ENCODE data around the gene ATXN7L1. TPM values are rescaled to one million over a fixed set of nuclear protein-coding genes. Genes with fewer than 3 reads are reported as not detected.

The ATXN7L1 gene
- total RNA-seq, 1 experiment from 2014 or later, result 38.5 TPM

DNA sequence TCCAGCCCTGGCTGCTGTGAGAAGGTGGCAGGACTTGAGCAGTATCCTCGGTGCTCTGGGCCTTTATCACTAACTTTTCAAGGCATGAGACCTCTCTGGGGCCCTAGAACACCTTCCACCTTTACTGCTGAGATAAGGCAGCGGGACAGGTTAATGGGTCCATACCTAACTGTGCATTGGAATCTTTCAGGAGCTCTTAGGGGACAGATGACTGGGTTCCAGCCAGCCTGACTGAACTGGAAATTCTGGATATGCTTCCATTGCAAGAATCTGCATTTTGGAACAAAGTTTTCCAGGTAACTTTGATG lies 73.0 kb downstream of the ATXN7L1 start (continued):
- TF ChIP-seq, protein P1, sequence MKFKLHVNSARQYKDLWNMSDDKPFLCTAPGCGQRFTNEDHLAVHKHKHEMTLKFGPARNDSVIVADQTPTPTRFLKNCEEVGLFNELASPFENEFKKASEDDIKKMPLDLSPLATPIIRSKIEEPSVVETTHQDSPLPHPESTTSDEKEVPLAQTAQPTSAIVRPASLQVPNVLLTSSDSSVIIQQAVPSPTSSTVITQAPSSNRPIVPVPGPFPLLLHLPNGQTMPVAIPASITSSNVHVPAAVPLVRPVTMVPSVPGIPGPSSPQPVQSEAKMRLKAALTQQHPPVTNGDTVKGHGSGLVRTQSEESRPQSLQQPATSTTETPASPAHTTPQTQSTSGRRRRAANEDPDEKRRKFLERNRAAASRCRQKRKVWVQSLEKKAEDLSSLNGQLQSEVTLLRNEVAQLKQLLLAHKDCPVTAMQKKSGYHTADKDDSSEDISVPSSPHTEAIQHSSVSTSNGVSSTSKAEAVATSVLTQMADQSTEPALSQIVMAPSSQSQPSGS (CRISPR knock-in tag; IDR thresholded peaks at IDR 0.05; ENCODE audit: borderline replicate concordance, low read depth), result no peak
- TF ChIP-seq, protein P2, sequence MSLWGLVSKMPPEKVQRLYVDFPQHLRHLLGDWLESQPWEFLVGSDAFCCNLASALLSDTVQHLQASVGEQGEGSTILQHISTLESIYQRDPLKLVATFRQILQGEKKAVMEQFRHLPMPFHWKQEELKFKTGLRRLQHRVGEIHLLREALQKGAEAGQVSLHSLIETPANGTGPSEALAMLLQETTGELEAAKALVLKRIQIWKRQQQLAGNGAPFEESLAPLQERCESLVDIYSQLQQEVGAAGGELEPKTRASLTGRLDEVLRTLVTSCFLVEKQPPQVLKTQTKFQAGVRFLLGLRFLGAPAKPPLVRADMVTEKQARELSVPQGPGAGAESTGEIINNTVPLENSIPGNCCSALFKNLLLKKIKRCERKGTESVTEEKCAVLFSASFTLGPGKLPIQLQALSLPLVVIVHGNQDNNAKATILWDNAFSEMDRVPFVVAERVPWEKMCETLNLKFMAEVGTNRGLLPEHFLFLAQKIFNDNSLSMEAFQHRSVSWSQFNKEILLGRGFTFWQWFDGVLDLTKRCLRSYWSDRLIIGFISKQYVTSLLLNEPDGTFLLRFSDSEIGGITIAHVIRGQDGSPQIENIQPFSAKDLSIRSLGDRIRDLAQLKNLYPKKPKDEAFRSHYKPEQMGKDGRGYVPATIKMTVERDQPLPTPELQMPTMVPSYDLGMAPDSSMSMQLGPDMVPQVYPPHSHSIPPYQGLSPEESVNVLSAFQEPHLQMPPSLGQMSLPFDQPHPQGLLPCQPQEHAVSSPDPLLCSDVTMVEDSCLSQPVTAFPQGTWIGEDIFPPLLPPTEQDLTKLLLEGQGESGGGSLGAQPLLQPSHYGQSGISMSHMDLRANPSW (CRISPR knock-in tag; conservative IDR thresholded peaks at IDR 0.05; ENCODE audit: low read depth), result no peak
- TF ChIP-seq, protein P3, sequence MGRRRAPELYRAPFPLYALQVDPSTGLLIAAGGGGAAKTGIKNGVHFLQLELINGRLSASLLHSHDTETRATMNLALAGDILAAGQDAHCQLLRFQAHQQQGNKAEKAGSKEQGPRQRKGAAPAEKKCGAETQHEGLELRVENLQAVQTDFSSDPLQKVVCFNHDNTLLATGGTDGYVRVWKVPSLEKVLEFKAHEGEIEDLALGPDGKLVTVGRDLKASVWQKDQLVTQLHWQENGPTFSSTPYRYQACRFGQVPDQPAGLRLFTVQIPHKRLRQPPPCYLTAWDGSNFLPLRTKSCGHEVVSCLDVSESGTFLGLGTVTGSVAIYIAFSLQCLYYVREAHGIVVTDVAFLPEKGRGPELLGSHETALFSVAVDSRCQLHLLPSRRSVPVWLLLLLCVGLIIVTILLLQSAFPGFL (CRISPR knock-in tag; IDR thresholded peaks at IDR 0.05; ENCODE audit: borderline replicate concordance), result no peak
- TF ChIP-seq SMAD4 (CRISPR knock-in tag; IDR thresholded peaks at IDR 0.05), result no peak
- no peak for TF ChIP-seq ZNF396 (CRISPR knock-in tag; IDR thresholded peaks at IDR 0.05; ENCODE audit: borderline replicate concordance)
- no peak for TF ChIP-seq ZNF232 (CRISPR knock-in tag; IDR thresholded peaks at IDR 0.05)
- no peak for TF ChIP-seq ZNF416 (CRISPR knock-in tag; IDR thresholded peaks at IDR 0.05)
- no peak for TF ChIP-seq ZNF317 (CRISPR knock-in tag; IDR thresholded peaks at IDR 0.05; ENCODE audit: borderline replicate concordance, low read depth)

DNA sequence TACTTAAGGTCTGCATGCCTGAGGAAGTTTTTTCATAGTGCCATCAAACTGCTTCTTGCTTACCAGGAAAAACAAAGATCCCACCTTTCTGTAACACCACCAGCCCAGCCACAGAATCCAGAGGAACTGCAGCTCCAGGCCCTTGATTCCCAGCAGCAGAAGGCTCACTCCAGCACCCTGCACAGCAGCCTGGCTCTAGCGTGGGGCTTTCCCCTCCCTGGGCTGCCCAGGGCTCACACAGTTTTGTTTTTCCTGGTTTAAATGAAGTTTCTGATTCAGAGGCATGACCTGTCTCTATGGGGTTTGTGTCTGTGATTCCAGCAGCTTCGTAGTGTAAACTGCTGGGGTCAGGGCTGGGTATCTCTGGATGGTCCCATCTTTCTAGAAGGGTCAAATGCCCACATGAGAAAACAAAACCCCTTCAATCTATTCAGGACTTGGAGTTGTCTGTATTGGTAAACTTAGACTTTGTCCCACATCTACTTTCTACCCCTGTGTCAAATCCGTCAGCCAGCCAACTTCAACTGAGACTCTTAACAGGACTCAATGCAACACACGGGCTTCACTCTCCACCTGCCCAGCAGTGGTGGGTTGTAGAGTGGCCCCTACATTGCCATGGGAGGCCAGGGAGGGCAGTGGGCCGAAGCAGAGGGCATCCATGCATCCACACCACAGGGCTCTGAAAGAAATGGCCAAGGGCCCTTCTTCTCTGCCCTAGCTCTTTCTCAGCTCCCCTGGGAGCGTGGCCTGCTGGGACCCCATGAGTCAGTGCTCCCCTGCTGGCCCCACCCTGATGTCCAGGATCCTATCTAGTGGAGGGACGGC lies 73.6 kb downstream of the ATXN7L1 start:
- no peak overlapping the region for H3K4me3 Mint-ChIP-seq
- peaks cover 62% of the 10 kb centered on the region for H3K4me1 Mint-ChIP-seq
- no peaks in the 10 kb centered on the region for H3K27me3 Mint-ChIP-seq (ENCODE audit: low read depth)
- CTCF ChIA-PET, result interaction anchor here (0.6 kb wide), 1 partner anchor 74 kb away, joined by 3 read pairs; no protein-coding TSS in a partner anchor
- ATAC-seq, result no peak
- H3K36me3 Mint-ChIP-seq, result no peaks in the 10 kb centered on the region
- H3K9me3 Mint-ChIP-seq, result no peaks in the 10 kb centered on the region
- DNase-seq (ENCODE audit: low spot score), result no peak
- H3K27ac Mint-ChIP-seq, result peak overlapping the region; percentile 23; the same call in 1 of the 2 replicates
- POLR2A ChIA-PET, result no interaction called here
- TF ChIP-seq SOX15 (CRISPR knock-in tag; IDR thresholded peaks at IDR 0.05) (no peak), ZNF138 (CRISPR knock-in tag; conservative IDR thresholded peaks at IDR 0.05) (no peak), NR1H2 (CRISPR knock-in tag; IDR thresholded peaks at IDR 0.05) (no peak), ATF1 (CRISPR knock-in tag; IDR thresholded peaks at IDR 0.05) (no peak)
- TF ChIP-seq, protein P2 (CRISPR knock-in tag; conservative IDR thresholded peaks at IDR 0.05; ENCODE audit: low read depth), result no peak
- TF ChIP-seq, protein P4, sequence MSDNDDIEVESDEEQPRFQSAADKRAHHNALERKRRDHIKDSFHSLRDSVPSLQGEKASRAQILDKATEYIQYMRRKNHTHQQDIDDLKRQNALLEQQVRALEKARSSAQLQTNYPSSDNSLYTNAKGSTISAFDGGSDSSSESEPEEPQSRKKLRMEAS (CRISPR knock-in tag; IDR thresholded peaks at IDR 0.05), result no peak
- TF ChIP-seq, protein P5, sequence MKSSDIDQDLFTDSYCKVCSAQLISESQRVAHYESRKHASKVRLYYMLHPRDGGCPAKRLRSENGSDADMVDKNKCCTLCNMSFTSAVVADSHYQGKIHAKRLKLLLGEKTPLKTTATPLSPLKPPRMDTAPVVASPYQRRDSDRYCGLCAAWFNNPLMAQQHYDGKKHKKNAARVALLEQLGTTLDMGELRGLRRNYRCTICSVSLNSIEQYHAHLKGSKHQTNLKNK (CRISPR knock-in tag; IDR thresholded peaks at IDR 0.05), result no peak
- TF ChIP-seq, protein P6, sequence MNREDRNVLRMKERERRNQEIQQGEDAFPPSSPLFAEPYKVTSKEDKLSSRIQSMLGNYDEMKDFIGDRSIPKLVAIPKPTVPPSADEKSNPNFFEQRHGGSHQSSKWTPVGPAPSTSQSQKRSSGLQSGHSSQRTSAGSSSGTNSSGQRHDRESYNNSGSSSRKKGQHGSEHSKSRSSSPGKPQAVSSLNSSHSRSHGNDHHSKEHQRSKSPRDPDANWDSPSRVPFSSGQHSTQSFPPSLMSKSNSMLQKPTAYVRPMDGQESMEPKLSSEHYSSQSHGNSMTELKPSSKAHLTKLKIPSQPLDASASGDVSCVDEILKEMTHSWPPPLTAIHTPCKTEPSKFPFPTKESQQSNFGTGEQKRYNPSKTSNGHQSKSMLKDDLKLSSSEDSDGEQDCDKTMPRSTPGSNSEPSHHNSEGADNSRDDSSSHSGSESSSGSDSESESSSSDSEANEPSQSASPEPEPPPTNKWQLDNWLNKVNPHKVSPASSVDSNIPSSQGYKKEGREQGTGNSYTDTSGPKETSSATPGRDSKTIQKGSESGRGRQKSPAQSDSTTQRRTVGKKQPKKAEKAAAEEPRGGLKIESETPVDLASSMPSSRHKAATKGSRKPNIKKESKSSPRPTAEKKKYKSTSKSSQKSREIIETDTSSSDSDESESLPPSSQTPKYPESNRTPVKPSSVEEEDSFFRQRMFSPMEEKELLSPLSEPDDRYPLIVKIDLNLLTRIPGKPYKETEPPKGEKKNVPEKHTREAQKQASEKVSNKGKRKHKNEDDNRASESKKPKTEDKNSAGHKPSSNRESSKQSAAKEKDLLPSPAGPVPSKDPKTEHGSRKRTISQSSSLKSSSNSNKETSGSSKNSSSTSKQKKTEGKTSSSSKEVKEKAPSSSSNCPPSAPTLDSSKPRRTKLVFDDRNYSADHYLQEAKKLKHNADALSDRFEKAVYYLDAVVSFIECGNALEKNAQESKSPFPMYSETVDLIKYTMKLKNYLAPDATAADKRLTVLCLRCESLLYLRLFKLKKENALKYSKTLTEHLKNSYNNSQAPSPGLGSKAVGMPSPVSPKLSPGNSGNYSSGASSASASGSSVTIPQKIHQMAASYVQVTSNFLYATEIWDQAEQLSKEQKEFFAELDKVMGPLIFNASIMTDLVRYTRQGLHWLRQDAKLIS (CRISPR knock-in tag; IDR thresholded peaks at IDR 0.05; ENCODE audit: borderline replicate concordance), result no peak
- TF ChIP-seq, protein P7, sequence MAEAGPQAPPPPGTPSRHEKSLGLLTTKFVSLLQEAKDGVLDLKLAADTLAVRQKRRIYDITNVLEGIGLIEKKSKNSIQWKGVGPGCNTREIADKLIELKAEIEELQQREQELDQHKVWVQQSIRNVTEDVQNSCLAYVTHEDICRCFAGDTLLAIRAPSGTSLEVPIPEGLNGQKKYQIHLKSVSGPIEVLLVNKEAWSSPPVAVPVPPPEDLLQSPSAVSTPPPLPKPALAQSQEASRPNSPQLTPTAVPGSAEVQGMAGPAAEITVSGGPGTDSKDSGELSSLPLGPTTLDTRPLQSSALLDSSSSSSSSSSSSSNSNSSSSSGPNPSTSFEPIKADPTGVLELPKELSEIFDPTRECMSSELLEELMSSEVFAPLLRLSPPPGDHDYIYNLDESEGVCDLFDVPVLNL (CRISPR knock-in tag; IDR thresholded peaks at IDR 0.05; ENCODE audit: borderline replicate concordance, low read depth), result no peak
- TF ChIP-seq, protein P8, sequence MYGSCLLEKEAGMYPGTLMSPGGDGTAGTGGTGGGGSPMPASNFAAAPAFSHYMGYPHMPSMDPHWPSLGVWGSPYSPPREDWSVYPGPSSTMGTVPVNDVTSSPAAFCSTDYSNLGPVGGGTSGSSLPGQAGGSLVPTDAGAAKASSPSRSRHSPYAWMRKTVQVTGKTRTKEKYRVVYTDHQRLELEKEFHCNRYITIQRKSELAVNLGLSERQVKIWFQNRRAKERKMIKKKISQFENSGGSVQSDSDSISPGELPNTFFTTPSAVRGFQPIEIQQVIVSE (CRISPR knock-in tag; IDR thresholded peaks at IDR 0.05; ENCODE audit: borderline replicate concordance), result no peak
- TF ChIP-seq, protein P3 (CRISPR knock-in tag; IDR thresholded peaks at IDR 0.05; ENCODE audit: borderline replicate concordance), result no peak
